Right renal pelvis (tissue), 4 donors: ENCODE data around the gene TNIP2. TPM values are rescaled to one million over a fixed set of nuclear protein-coding genes. Genes with fewer than 3 reads are reported as not detected.

ENCODE experiments used
- DNase-seq, 4 donors: peaks; one replicate each; pipeline ENCODE4 v3.0.0-alpha.2; 2013; ENCODE audit warnings: low read depth in 4 of 4, low spot score in 3 of 4, missing footprints in 1 of 4
- polyA plus RNA-seq, 4 donors: library from polyadenylated mRNA; unstranded; fragments of 120-200 nt; gene quantifications; one replicate each; pipeline ENCODE4 v1.2.1, GENCODE V29; 2013; ENCODE audit not compliant: insufficient read length in 4 of 4

TNIP2 gene, protein sequence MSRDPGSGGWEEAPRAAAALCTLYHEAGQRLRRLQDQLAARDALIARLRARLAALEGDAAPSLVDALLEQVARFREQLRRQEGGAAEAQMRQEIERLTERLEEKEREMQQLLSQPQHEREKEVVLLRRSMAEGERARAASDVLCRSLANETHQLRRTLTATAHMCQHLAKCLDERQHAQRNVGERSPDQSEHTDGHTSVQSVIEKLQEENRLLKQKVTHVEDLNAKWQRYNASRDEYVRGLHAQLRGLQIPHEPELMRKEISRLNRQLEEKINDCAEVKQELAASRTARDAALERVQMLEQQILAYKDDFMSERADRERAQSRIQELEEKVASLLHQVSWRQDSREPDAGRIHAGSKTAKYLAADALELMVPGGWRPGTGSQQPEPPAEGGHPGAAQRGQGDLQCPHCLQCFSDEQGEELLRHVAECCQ
- 10 to 100 TPM; 15.2 to 22.8 (median 17.8) TPM for polyA plus RNA-seq

DNA sequence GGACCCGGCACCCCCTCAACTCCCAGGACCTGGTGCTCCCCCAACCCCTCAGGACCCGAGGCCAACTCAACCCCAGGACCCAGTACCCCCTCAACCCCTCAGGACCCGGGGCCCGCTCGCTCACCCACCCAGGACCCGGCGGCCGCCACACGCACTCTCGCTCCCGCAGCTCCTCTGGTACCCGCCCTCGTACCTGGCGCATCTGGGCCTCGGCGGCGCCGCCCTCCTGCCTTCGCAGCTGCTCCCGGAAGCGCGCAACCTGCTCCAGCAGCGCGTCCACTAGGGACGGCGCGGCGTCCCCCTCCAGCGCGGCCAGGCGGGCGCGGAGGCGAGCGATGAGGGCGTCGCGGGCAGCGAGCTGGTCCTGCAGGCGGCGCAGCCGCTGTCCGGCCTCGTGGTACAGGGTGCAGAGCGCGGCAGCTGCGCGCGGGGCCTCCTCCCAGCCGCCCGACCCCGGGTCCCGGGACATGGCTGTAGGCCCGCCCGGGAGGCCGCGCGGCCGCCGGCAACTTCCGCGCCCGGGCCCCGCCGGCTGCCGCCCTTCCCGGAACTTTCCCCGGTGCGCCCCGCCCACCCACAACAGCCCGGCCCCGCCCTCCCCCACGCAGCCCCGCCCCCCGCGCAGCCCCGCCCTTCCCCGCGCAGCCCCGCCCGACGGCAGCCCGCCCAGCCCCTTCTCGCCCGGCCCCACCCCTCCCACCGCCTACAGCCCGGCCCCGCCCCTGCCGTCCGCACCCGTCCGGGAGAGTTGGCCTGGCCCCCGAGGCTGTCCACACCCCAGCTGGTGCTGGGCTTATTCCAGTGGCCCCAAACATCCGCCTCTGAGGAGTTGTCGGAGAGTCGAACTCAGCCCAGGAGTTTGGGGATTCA is at the start of gene TNIP2:
TSS of gene TNIP2 (minus strand) at position 516 of the 870 bp plus-strand sequence. CDS start at position 469, 47 bp downstream.
- DNase-seq: peak in 3 of 4 donors; percentile 48 to 55 (median 50)

DNA sequence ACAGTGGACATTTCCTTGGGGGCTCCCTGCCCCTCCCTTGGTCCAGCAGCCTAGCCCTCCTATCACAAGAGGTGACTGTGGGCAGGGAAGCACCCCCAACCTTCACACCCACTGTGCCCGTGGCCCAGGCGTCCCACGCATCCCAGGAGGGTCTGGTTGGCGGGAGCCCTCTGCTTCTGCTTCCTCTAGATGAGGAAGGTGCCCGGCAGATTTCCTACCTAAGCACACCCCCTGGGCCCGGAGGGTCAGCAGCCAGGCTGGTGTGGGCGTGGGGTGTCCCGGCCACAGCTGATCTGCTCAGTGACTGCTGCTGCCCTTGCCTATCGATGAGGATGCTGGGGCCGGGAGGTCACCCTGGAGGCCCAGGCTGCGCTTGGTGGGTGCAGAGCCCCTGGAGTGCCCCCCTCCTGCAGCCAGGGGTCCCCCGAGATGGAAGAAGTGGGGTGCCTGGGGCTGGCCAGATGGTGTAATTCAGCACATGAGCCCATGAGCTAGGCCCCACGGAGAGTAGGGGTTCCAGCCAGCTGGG is 48.9 kb upstream of the TNIP2 start:
- no peak for DNase-seq

DNA sequence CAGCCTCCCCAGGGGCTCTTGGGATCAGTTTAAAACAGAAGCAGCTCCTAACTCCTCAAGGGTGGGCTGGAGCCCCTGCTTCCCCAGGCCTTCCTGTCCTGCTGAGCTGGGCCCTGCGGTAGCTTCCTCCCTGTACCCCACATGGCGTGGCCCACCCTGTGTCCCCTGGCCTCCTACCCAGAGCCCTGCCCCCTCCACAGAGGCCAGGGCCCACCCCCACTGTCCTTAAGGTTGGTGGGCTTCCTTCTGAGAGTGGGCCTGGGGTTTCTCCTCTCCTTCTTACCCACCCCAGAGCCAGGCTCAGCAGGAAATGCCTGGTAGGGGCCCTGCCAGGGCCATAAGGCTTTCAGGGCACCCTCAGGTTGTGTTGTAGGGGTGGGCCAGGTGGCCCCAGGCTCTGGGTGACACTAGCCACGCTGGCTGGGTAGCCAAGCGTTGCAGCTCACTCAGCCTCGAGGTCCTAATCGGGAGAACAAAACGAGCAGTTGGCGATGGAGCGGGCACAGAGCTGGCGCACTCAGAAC is 48.4 kb upstream of the TNIP2 start:
- DNase-seq: no peak

DNA sequence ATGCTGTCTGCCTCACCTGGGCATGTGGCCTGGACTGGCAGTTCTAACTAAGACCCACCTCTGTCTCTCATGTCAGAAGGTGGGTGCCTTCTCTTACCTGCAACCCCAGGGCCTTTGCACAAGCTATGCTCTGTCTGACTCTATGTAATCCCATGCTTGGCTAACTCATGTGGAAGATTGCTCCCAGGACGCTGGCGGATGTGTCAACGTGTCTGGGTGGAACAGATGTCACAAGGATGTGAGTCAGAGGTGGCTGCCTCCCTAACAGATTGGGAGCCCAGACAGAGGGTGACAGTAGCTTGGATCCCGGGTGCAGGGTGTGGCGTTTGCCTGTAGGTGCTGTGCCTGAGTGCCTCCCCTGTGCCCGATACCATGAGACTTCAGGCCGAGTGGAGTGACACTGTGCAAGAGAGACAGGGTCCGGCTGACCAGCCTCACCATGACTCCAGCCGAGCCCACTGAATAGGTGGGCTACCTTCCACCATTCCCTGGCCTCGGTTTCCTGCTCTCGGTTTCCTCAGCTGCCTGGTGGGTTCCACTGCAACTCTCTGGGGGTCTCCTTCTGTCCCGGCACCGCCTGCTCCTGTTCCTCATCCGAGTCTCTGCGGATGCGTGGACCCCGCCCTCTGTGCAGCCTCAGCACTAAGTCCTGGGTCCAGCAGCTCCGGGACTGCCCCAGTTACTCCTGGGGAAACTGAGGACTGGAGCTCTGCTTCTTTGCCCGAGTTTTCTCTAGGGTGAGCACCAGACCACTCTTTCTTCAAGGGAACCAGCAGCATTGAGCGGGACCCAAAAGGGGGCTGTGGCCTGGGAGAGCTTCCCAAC is 47.7 kb upstream of the TNIP2 start:
- no peak for DNase-seq

DNA sequence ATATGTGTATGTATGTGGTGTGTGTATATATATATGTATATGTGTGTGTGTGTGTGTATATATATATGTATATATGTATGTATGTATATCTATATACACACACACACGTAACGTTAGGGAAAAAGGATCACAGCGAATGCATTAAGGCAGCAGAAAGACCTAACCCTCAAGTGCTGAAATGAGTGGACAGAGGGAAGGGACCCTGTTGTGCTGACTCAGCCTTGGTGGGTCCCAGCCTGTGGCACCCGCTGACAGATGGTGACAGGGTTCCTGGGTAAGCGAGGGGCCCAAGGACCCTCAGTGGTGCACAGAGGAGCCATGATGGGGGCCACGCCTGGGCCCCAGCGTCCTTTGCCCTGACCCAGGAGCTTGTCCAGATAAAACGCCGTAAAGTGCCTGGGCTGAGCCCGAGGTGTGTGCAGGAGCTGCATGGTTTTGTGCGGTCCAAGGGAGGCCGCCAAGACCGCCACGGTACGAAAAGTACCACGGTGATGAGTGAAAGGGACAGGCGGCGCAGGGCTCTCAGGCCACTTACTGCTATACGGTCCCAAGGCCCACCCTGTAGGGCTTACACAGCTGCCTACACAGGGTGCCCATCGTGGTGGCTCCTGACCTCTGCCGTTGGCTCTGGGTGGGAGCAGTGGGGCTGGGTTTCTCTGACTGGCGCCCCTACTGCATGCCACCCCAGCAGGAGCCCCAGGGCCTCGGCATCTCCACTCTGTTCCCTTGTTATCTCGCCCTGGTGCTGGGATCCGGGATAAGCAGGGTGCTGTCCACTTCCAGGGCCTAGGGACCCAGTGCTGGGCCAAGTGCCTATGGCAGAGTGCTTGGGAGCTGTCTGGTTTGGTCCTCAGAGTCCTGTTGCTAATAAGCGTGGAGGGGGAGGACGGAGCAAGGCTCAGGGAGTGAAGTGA is 46.7 kb upstream of the TNIP2 start:
- DNase-seq: no peak

DNA sequence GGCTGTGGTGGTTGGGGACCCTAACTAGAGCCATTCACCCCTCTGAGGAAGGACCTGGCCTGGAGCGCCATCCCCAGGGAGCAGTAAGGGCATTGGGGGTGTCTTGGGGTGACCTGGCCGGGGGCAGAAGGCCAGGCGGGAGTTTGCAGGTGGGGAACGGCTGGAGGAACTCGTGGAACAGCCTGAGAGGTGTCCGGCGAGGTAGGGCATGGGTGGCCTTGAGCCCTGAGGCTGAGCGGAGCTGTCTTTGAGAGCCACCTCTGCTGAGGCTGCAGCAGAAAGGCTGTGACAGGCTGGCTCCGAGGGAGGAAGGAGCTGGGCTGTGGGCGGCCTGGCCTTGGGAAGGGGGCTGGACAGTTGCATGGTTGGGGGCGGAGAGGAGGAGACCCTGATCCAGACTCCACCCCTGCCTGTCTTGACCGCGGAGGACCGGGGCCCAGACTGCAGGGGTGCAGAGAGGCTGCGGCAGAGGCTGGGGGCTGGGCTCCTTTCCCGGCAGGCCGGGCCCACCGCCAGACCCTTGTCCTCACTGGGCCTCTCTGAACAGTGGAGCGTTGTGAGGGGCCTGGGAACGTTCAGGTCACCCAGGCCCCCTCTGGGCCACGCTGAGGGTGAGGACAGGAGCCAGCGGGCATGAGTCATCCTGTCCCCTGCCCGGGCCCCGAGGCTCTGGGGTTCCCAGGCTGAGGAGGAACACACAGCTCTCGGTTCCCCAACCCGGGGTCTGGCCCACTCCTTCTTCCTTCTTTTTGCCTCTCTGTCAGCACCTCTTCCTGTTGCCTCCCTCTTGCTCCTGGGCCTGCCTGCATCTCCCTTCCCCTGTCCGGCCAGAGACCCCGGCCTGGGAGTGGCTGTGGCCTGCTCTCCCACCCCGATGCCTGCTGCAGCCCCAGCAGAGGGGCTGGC is 44.8 kb upstream of the TNIP2 start:
- peak in 2 of 4 donors; percentile 54 to 68 for DNase-seq

DNA sequence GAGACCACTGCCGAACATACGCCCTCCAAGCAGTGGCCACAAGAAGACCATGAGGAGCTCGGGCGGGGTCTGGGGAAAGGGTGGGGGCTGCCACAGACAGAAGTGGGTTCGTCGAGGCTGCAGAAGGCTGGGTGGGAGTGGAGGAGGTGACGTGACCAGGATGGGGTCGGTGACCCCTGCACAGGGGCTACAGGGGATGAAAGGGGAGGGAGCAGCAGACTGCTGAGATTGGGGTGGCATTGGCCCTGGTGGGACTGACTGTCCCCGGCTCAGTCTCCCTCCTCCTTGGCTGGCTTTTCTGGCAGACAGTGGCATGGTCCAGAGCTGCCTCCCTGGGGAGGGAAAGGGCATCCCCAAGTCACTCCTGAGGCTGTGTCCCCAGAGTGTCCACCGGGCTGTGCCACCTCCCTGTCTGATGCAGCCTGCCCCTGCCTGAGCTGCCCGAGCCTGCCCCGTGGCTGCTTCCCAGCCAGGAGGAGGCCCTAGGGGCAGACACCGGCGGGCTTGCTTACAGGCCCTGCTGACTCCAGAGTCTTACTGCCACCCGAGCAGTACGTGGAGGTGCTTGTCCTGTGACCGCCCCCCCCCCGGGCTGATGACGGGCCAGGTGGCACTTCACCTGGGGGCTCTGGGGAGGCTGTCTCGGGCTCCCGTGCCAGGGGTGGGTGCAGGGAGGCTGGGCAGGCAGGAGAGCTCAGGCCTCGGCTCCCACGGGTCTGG is 44.0 kb upstream of the TNIP2 start:
- no peak for DNase-seq

DNA sequence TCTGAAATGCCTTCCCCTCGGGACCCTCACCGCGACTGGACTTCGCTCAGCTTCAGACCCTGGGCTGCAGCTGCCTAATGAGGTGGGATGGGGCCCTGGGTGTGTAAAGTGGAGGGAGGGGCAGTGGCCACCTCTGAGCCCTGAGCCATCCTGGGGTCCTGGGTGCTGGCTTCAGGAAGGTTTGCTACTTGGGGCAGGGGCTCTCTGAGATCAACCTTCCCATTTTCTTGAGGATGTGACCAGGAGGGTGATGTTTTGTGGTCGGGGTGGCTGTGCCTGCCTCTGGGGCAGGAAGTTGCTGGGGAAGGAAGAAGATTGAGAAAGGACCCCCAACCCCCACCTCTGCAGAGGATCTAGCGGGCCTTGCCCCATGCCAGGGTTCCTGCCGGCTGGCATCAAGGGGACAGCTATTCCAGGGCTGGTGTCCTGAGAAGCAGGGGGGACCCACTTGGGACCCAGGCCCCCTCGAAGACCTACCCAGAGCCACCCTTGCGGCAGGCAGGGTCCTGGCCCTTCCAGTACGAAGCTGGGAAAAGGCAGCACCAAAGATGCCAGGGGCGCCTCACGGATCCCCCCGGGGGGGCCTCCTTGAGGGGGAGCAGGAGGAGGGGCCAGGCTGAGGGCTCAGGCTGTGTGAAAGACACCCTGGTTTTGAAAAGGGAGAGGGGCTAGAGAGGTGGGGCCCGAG is 43.2 kb upstream of the TNIP2 start:
- DNase-seq: no peak

DNA sequence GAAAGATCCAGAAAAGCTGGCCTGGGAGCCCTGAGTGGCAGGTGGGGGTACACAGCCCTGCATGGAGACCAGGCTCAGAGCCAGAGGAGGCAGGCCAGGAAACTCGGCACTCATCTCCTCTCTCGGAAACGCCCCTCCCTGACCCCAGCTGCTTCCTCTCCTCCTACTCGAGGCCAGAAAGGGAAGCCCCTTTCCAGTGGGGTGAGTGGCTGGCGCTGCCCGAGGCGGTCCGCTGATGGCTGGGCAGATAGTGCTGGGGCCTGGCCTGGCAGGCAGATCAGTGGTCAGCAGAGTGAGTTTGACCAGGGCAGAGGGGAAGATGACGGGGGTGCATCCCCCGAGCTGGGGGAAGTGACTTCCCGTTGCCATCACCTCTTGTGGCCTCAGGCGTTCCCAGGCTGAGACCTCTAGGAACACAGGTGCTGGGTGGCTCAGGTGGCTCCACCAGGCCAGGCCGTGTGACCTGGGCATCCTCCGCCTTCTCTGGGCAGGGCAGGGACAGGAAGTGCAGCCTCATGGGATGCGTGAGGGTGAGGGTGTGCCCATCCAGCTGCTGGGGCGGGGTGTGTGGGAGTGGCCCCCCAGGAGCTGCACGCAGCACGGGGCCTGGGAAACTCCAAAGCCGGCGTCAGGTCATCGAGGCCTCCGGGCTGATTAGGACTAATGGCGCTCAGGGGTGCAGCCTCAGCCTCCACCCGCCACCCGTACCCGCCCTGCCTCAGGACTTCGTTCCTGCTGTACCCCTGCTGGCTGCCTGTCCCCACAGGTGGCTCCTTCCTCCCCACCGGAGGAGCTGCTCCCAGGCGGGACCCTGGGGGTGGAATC is 42.5 kb upstream of the TNIP2 start:
- no peak for DNase-seq

DNA sequence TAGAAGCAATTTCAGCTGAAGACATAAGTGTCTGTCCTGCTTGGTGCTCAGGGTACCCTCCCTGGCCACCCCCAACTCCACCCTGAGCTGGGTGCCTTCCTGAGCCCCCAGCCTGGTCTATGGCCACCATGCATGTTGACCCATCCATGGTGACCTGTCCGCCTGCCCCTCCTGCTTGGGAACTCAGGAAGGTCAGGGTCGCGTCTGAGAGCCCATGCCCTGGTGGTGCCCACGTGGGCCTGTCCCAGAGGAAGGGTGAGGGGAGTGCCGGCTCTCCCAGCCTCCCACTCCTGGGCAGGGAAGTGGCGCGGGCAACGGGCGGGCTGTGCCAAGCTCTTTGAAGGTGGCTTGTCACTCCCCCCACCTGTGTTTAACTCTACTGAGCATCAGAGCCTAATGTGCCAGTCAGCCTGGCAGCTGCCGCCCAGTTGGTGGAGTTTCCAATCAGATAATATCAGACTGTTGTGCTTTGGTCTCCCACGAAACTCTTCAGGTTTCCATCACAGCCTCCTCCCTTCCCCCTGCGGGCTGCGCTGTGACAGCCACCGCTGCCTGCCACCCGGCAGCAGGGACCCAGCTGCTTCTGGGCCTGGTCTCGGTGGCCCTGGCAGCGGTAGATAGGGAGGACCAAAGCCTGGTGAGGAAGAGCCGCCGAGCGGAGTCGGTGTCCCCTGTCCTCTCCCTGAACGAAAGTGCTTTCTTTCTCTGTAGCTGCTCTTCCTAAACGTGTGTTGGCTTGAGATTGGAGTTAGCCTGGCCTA is 41.6 kb upstream of the TNIP2 start:
- no peak for DNase-seq

DNA sequence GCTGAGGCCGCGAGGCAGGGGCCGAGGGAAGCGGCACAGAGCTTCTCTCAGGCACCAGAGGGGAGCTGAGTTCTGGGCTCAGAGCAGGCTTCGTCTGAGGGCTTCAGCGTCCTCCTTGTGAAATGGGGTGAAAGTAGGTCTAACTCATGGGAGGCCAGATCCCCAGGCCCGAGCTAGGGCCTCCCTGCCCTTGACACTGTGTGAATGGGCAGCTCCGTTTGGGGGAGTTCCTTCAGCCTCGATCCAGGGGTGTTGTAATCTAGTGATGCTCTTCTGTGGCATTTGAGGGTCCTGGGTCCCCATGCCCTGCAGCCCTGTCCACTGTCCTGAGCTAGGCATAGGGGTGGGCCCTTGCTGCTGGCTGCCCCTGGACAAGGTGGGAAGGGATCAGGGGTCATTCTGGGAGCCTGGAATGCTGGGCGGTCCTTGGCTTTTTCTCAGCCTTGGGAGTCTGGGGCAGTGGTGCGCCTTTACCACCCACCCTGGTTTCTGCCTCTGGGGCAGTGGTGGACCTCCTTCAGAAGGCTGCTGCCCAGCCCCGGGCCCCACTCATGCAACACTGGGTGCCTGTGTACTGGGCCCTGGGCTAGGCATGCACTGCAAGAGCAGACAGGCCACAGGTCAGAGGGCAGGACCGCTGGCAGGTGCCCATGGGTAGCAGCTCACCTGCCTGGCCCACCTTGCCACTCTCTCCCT is 40.9 kb upstream of the TNIP2 start:
- no peak for DNase-seq

DNA sequence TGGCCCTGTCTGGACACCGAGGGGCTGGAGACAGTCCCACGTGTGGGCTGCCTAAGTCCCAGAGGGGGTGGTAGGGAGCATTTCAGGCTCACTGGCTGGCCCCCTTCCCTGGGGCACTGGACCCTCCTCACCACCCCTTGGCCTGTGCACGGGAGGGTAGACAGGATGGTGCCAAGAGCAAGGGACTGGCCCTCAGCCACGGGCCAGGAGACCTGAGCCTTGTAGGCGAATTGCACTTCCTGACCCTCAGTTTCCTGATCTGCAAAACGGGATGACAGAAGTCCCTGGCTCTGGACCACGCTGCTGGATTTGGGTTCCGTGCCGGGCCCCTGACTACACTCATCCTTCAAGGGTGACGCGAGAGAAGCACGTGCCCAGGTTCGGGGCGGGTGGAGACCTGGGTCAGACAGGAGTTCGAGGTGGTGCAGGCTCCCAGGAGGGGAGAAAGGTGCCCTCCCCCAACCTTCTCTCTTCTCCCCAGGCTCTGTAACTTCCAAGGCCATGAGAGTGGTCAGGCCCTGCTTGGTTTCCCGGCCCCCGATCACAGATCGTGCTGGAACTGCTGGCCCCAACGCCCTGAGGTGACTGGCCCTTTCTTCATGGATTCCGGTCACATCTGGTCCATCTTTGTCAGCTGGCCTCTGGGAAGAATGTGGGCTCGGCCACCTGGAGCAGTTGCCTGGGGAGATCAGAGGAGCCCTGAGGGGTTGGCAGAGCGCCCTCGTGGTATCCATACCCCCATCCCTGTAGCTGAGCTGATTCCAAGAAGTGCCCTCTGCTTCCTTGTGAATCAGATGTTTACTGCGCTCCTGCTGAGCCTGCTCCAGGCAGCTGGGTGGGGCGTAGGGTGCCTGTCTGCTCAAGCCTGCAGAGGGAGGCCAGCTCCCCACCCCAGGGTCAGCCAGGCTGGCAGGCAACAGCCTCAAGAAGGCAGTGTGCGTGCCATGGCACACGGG is 40.0 kb upstream of the TNIP2 start:
- no peak for DNase-seq

DNA sequence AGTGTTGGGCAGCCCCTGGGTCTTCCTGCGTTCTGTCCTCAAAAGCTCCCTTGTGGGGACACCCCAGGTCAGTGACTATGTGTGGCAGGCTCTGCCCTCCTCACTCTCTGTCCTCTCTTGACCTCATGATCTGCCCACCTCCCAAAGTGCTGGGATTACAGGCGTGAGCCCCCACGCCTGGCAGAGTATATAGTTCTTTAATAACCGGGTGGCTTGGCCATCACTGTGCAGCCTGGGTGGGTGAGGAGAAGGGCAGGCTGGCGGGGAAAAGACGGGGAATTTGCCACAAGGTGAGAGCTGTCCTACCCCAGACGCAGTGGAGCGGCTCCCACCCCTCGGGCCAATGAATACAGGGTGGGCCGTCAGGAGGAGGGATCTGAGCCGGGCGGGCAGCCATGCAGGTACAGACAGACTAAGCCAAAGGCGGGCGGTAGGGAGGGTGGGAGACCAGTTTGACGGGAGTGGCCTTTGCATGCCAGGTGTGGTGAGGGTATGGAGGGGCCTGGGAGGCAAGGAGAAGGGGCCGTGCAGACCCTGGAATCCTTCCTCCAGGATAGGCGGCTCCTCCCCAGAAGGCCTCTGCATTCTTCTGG is 39.3 kb upstream of the TNIP2 start:
- DNase-seq: no peak
